HepG2 (cell line): ENCODE results near the gene KRTCAP3. TPM values are rescaled to one million over a fixed set of nuclear protein-coding genes. Genes with fewer than 3 reads are reported as not detected.

ENCODE experiments used
- ATAC-seq: fragments of 200-7000 bp; cut with Tn5 transposase; 3 replicates; pipeline ENCODE4 v1.9.1; 2020; ENCODE audit warnings: mild to moderate bottlenecking, moderate library complexity
- BruUV-seq: library from RNA; stranded (reverse); fragments of 400-500 nt; replicated peaks from 2 replicates; lab custom pipeline; 2021; lab: Mats Ljungman, UMichigan
- CTCF ChIA-PET: fragments of 300-600 bp; formaldehyde crosslinking; extraction: SDS; loops from one replicate; lab custom pipeline; 2021; ENCODE audit warnings: low total read pairs, inconsistent platforms, low intra/inter-chr PET ratio; lab: Yijun Ruan, JAX
- POLR2A ChIA-PET: fragments of 350-600 bp; sonication (Branson Sonifier 250); formaldehyde crosslinking; loops from one replicate; lab custom pipeline; 2020; ENCODE audit warnings: antibody characterized with exemption, inconsistent platforms; lab: Yijun Ruan, JAX
- DNase-seq: peaks from one replicate; pipeline ENCODE4 v3.0.0-alpha.2; 2015; ENCODE audit warnings: low spot score
- FAIRE-seq: peaks from 3 replicates; lab custom pipeline; 2011; peaks lifted over from hg19 to GRCh38; lab: Jason Lieb, UNC
- H2AFZ ChIP-seq: one replicate; pipeline ENCODE4 v1.6.1; 2011; ENCODE audit warnings: low read length, inconsistent platforms
- H3K27ac ChIP-seq: fragments of 300-600 bp; 3 replicates; pipeline ENCODE4 v1.8.0; 2011; ENCODE audit warnings: mixed run types, mild to moderate bottlenecking, mixed read lengths, low read length, inconsistent platforms; ENCODE audit not compliant: insufficient read depth; ENCODE audit errors: extremely low read length
- H3K27me3 ChIP-seq, 2 experiments: fragments of 200-600 bp in 1 of 2; 2 replicates in 1 of 2; 3 replicates in 1 of 2; pipeline versions ENCODE4 v1.6.0 to v1.8.0; 2011; ENCODE audit warnings: low read length in 2 of 2, mild to moderate bottlenecking in 2 of 2, moderate library complexity in 2 of 2, inconsistent platforms in 1 of 2; ENCODE audit not compliant: insufficient read depth in 2 of 2, control insufficient read depth in 1 of 2
- H3K36me3 ChIP-seq, 2 experiments: fragments of 200-600 bp in 1 of 2; replicated peaks in 1 of 2; 2 replicates in 1 of 2; 3 replicates in 1 of 2; pipeline versions ENCODE4 v1.5.1 to v1.8.0; 2011; ENCODE audit warnings: low read length in 2 of 2, inconsistent platforms in 1 of 2; ENCODE audit not compliant: insufficient read depth in 2 of 2, control insufficient read depth in 1 of 2
- H3K4me1 ChIP-seq: 2 replicates; pipeline ENCODE4 v1.5.1; 2012; ENCODE audit warnings: low read length, inconsistent platforms; ENCODE audit not compliant: insufficient read depth
- H3K4me2 ChIP-seq: 2 replicates; pipeline ENCODE4 v1.6.0; 2011; ENCODE audit warnings: low read depth, low read length, inconsistent platforms
- H3K4me3 ChIP-seq, 3 experiments: fragments of 200-600 bp in 1 of 3; sonication (generic), shearing (Covaris generic) in 1 of 3; replicated peaks in 1 of 3; 2 replicates each; pipeline ENCODE4 v1.5.1; 2011 to 2016; ENCODE audit warnings: low read length in 3 of 3, inconsistent platforms in 2 of 3, low read depth in 2 of 3, mild to moderate bottlenecking in 2 of 3, control low read depth in 1 of 3, mixed read lengths in 1 of 3; ENCODE audit not compliant: insufficient read depth in 1 of 3
- H3K79me2 ChIP-seq: one replicate; pipeline ENCODE4 v1.6.1; 2011; ENCODE audit warnings: low read length, inconsistent platforms; ENCODE audit not compliant: insufficient read depth
- H3K9ac ChIP-seq: 2 replicates; pipeline ENCODE4 v1.6.0; 2011; ENCODE audit warnings: mild to moderate bottlenecking, low read depth, low read length, inconsistent platforms; ENCODE audit not compliant: insufficient read depth
- H3K9me3 ChIP-seq: 2 replicates; pipeline ENCODE4 v1.5.1; 2012; ENCODE audit warnings: mild to moderate bottlenecking, low read length
- H4K20me1 ChIP-seq: 2 replicates; pipeline ENCODE4 v1.6.0; 2011; ENCODE audit warnings: inconsistent platforms, mild to moderate bottlenecking, low read length, moderate library complexity; ENCODE audit not compliant: insufficient read depth
- BCL6 ChIP-seq: IDR thresholded peaks from 2 replicates; pipeline ENCODE4 v1.6.1; 2016; ENCODE audit warnings: missing genetic modification reagents, missing compliant biosample characterization
- CEBPB ChIP-seq: IDR thresholded peaks from 2 replicates; pipeline ENCODE4 v1.6.1; 2011; ENCODE audit warnings: low read depth, low read length, improper control_type of control experiment, borderline replicate concordance
- ELF3 ChIP-seq: IDR thresholded peaks from 2 replicates; pipeline ENCODE4 v1.6.1; 2016; ENCODE audit warnings: missing genetic modification reagents, missing compliant biosample characterization
- ETV6 ChIP-seq: sonication (generic); formaldehyde crosslinking; conservative IDR thresholded peaks from 2 replicates; pipeline ENCODE4 v1.4.0; 2020; ENCODE audit warnings: missing genetic modification reagents
- FOXK2 ChIP-seq: fragments of 450-650 bp; IDR thresholded peaks from 2 replicates; pipeline ENCODE4 v1.6.1; 2016
- GATAD2A ChIP-seq: IDR thresholded peaks from 2 replicates; pipeline ENCODE4 v1.6.1; 2016
- MYPOP ChIP-seq: sonication (generic); formaldehyde crosslinking; IDR thresholded peaks from 2 replicates; pipeline ENCODE4 v1.8.1; 2023; ENCODE audit warnings: mild to moderate bottlenecking, moderate library complexity, missing genetic modification reagents
- SAP130 ChIP-seq: IDR thresholded peaks from 2 replicates; pipeline ENCODE4 v1.6.1; 2016; ENCODE audit warnings: low read depth
- SOX5 ChIP-seq: IDR thresholded peaks from 2 replicates; pipeline ENCODE4 v1.6.1; 2016; ENCODE audit warnings: borderline replicate concordance
- TBL1XR1 ChIP-seq: fragments of 150-350 bp; IDR thresholded peaks from 2 replicates; pipeline ENCODE4 v1.6.1; 2014; ENCODE audit warnings: borderline replicate concordance, low read length; ENCODE audit not compliant: partially characterized antibody
- TBX3 ChIP-seq: fragments of 450-650 bp; IDR thresholded peaks from 2 replicates; pipeline ENCODE4 v1.6.1; 2017; ENCODE audit warnings: antibody characterized with exemption, mild to moderate bottlenecking, inconsistent platforms, borderline replicate concordance
- TEAD3 ChIP-seq: optimal IDR thresholded peaks from 2 replicates; pipeline ENCODE3; 2016; ENCODE audit warnings: borderline replicate concordance
- XBP1 ChIP-seq: sonication (generic); formaldehyde crosslinking; IDR thresholded peaks from 2 replicates; pipeline ENCODE4 v1.5.0; 2020; ENCODE audit warnings: missing genetic modification reagents
- ZFP37 ChIP-seq: sonication (generic); formaldehyde crosslinking; IDR thresholded peaks from 2 replicates; pipeline ENCODE4 v1.4.0; 2020; ENCODE audit warnings: missing genetic modification reagents, borderline replicate concordance
- ZMYM2 ChIP-seq: sonication (generic); formaldehyde crosslinking; IDR thresholded peaks from 2 replicates; pipeline ENCODE4 v1.8.0; 2022; ENCODE audit warnings: mild to moderate bottlenecking, missing genetic modification reagents
- ZMYM3 ChIP-seq: sonication (generic); formaldehyde crosslinking; IDR thresholded peaks from 2 replicates; pipeline ENCODE4 v1.5.1; 2020; ENCODE audit warnings: mild to moderate bottlenecking, missing genetic modification reagents
- ZNF121 ChIP-seq: sonication (generic); formaldehyde crosslinking; IDR thresholded peaks from 2 replicates; pipeline ENCODE4 v1.5.0; 2020; ENCODE audit warnings: mild to moderate bottlenecking, missing genetic modification reagents
- WGBS: methylation state at CpG from one replicate; pipeline ENCODE4 v1.1.6; 2017; ENCODE audit warnings: low lambda C conversion rate; 5-methylcytosine and 5-hydroxymethylcytosine counted together
- in situ Hi-C: cut with HindIII; loops from 2 replicates; pipeline ENCODE4 v1.10.0; 2017; ENCODE audit warnings: low pct_unique_long_range_greater_than_20kb; ENCODE audit not compliant: extremely low pct_ligation_motif_present
- intact Hi-C: fragments of 100-400 bp; cut with micrococcal nuclease; formaldehyde crosslinking; loops from one replicate; pipeline ENCODE4 v1.10.0; 2022; ENCODE audit not compliant: unreplicated experiment
- polyA plus RNA-seq, 8 experiments: library from polyadenylated mRNA; depleted of rRNA in 3 of 8; stranded (reverse) in 7 of 8; unstranded in 1 of 8; fragments of >200 nt; fragmentation: Illumina TruSeq in 4 of 8; extraction: Trizol in 4 of 8; gene quantifications; 2 replicates each; pipeline versions ENCODE4 v1.2.1 to v1.2.3, GENCODE V29; 2011 to 2016; ENCODE audit warnings: low read depth in 4 of 8, missing spikeins in 1 of 8, mixed read lengths in 1 of 8; ENCODE audit not compliant: insufficient read depth in 1 of 8
- total RNA-seq, 5 experiments: library from RNA; depleted of rRNA; stranded (reverse); fragments of >200 nt; fragmentation: Illumina TruSeq; extraction: Trizol; gene quantifications; 2 replicates each; pipeline ENCODE4 v1.2.3, GENCODE V29; 2016; ENCODE audit warnings: low read depth in 1 of 5
- TF ChIP-seq, protein P1 (sequence below): IDR thresholded peaks from 2 replicates; pipeline ENCODE4 v1.6.1; 2012; ENCODE audit warnings: low read depth, low read length, improper control_type of control experiment
- TF ChIP-seq, protein P2 (sequence below): sonication (generic); formaldehyde crosslinking; IDR thresholded peaks from 2 replicates; pipeline ENCODE4 v1.8.0; 2022; ENCODE audit warnings: mild to moderate bottlenecking, missing genetic modification reagents; ENCODE audit not compliant: insufficient replicate concordance
- TF ChIP-seq, protein P3 (sequence below): sonication (generic); formaldehyde crosslinking; IDR thresholded peaks from 2 replicates; pipeline ENCODE4 v1.4.0; 2020; ENCODE audit warnings: missing genetic modification reagents
- TF ChIP-seq, protein P4 (sequence below): IDR thresholded peaks from 2 replicates; pipeline ENCODE4 v1.6.1; 2018; ENCODE audit warnings: missing genetic modification reagents, mild to moderate bottlenecking, missing compliant biosample characterization

Gene KRTCAP3
- total and polyA plus RNA-seq, 2 of the 13 experiments (the other 11 are each of a cell fraction or from before 2014, with no cell fraction given), result 2.1 to 4.5 TPM

- FAIRE-seq, result no peak
- WGBS, result 10% methylated on average over 4 of the region's 4 CpGs
- no peaks in the 10 kb centered on the region for H3K9me3 ChIP-seq
- ChIA-PET POLR2A (interaction anchor here (1.3 to 3.5 kb wide), 2 partner anchors 12 to 72 kb away, joined by 3 to 19 read pairs; partner anchors contain the start of gene PPM1G), CTCF (no interaction called here)
- no peak overlapping the region for H3K4me3 ChIP-seq
- no peak overlapping the region for H3K4me2 ChIP-seq
- intact Hi-C loops (no loop called here), in situ Hi-C loops (no loop called here)
- no peaks in the 10 kb centered on the region for H3K79me2 ChIP-seq
- no peak overlapping the region for H3K9ac ChIP-seq
- H3K27ac ChIP-seq, result no peak overlapping the region
- H2AFZ ChIP-seq, result no peak overlapping the region
- BruUV-seq, result no TSS peak
- peaks cover 43% of the 10 kb centered on the region for H3K4me1 ChIP-seq
- no peaks in the 10 kb centered on the region for H3K27me3 ChIP-seq
- no peaks in the 10 kb centered on the region for H4K20me1 ChIP-seq
- ATAC-seq, result peak; percentile 46
- H3K36me3 ChIP-seq, result no peaks in the 10 kb centered on the region
- DNase-seq, result peak; percentile 44
- TF ChIP-seq ZMYM2 (CRISPR knock-in tag) (peak; percentile 81), SAP130 (CRISPR knock-in tag) (peak; percentile 46; the same call in 1 of the 2 replicates), SOX5 (peak; percentile 54; the same call in 1 of the 2 replicates), CEBPB (peak; percentile 59; the same call in 1 of the 2 replicates), TBL1XR1 (peak; percentile 26), FOXK2 (peak; percentile 27; the same call in 1 of the 2 replicates), ZNF121 (CRISPR knock-in tag) (peak; percentile 99), ZMYM3 (CRISPR knock-in tag) (peak; percentile 93), ETV6 (CRISPR knock-in tag) (no peak), GATAD2A (CRISPR knock-in tag) (peak; percentile 55; the same call in 1 of the 2 replicates), ELF3 (CRISPR knock-in tag) (no peak), BCL6 (CRISPR knock-in tag) (peak; percentile 38; the same call in 1 of the 2 replicates), TEAD3 (CRISPR knock-in tag) (peak; percentile 18), ZFP37 (CRISPR knock-in tag) (no peak), TBX3 (peak; percentile 26; the same call in 1 of the 2 replicates), MYPOP (no peak), XBP1 (no peak)
- TF ChIP-seq, protein P1, sequence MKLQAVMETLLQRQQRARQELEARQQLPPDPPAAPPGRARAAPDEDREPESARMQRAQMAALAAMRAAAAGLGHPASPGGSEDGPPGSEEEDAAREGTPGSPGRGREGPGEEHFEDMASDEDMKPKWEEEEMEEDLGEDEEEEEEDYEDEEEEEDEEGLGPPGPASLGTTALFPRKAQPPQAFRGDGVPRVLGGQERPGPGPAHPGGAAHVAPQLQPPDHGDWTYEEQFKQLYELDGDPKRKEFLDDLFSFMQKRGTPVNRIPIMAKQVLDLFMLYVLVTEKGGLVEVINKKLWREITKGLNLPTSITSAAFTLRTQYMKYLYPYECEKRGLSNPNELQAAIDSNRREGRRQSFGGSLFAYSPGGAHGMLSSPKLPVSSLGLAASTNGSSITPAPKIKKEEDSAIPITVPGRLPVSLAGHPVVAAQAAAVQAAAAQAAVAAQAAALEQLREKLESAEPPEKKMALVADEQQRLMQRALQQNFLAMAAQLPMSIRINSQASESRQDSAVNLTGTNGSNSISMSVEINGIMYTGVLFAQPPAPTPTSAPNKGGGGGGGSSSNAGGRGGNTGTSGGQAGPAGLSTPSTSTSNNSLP, result peak; percentile 30; the same call in 1 of the 2 replicates
- TF ChIP-seq, protein P2, sequence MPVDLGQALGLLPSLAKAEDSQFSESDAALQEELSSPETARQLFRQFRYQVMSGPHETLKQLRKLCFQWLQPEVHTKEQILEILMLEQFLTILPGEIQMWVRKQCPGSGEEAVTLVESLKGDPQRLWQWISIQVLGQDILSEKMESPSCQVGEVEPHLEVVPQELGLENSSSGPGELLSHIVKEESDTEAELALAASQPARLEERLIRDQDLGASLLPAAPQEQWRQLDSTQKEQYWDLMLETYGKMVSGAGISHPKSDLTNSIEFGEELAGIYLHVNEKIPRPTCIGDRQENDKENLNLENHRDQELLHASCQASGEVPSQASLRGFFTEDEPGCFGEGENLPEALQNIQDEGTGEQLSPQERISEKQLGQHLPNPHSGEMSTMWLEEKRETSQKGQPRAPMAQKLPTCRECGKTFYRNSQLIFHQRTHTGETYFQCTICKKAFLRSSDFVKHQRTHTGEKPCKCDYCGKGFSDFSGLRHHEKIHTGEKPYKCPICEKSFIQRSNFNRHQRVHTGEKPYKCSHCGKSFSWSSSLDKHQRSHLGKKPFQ, result peak; percentile 45
- TF ChIP-seq, protein P3, sequence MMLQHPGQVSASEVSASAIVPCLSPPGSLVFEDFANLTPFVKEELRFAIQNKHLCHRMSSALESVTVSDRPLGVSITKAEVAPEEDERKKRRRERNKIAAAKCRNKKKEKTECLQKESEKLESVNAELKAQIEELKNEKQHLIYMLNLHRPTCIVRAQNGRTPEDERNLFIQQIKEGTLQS (CRISPR knock-in tag), result no peak
- TF ChIP-seq, protein P4, sequence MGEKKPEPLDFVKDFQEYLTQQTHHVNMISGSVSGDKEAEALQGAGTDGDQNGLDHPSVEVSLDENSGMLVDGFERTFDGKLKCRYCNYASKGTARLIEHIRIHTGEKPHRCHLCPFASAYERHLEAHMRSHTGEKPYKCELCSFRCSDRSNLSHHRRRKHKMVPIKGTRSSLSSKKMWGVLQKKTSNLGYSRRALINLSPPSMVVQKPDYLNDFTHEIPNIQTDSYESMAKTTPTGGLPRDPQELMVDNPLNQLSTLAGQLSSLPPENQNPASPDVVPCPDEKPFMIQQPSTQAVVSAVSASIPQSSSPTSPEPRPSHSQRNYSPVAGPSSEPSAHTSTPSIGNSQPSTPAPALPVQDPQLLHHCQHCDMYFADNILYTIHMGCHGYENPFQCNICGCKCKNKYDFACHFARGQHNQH (CRISPR knock-in tag), result no peak
Observed at GRCh38 chr2:27421660-27422250, 20.4 kb upstream of the KRTCAP3 start.
